NOMO-1 treated with DMSO at 0.1 percent for 48 hours (cell line): Measurements from ENCODE around the gene ITGA7.
A peak's percentile ranks its signal among the peaks of the same experiment; 100 is the strongest.

Source experiments
- DNase-seq: peaks from one replicate; lab custom pipeline; 2025; ENCODE audit not compliant: unreplicated experiment; lab: John Stamatoyannopoulos, UW

ITGA7 gene

GRCh38 chr12:55652352-55652751, 55.4 kb downstream of the ITGA7 start:
- no peak for DNase-seq

- DNase-seq, result no peak
Observed at GRCh38 chr12:55651299-55651683, 56.4 kb downstream of the ITGA7 start.

- peak; percentile 81 for DNase-seq
Observed at GRCh38 chr12:55650620-55651298, 56.9 kb downstream of the ITGA7 start.

GRCh38 chr12:55647027-55647426, 60.7 kb downstream of the ITGA7 start:
- DNase-seq, result no peak

- no peak for DNase-seq
Observed at GRCh38 chr12:55644591-55644990, 63.1 kb downstream of the ITGA7 start.

- DNase-seq, result peak; percentile 53
Observed at GRCh38 chr12:55642669-55643068, 65.0 kb downstream of the ITGA7 start.

GRCh38 chr12:55642267-55642666, 65.4 kb downstream of the ITGA7 start:
- DNase-seq, result peak; percentile 97

GRCh38 chr12:55641595-55641994, 66.1 kb downstream of the ITGA7 start:
- peak; percentile 20 for DNase-seq

GRCh38 chr12:55637467-55637866, 70.2 kb downstream of the ITGA7 start:
- no peak for DNase-seq

GRCh38 chr12:55636853-55637252, 70.9 kb downstream of the ITGA7 start, which contains the start of gene OR10P1:
TSS of gene OR10P1 (plus strand) at chr12:55636892. CDS start at chr12:55636892, 0 bp downstream.
- DNase-seq, result no peak

GRCh38 chr12:55636116-55636655, 71.5 kb downstream of the ITGA7 start:
- no peak for DNase-seq
